Body of pancreas (tissue), 4 donors: Measurements from ENCODE around the gene OVOL1. TPM values are rescaled to one million over a fixed set of nuclear protein-coding genes. Genes with fewer than 3 reads are reported as not detected.

Experiments
- ATAC-seq: fragments of 150-250 bp; one replicate; pipeline ENCODE4 v1.9.1; 2016
- DNase-seq, 4 donors: peaks; one replicate each; pipeline ENCODE4 v3.0.0-alpha.2; 2019
- H3K27ac ChIP-seq, 4 donors: fragments of 200-600 bp; sonication (generic); 1 replicate in 3 of 4; 2 replicates in 1 of 4; pipeline versions ENCODE4 v1.5.1 to v1.6.1; 2016 to 2019; ENCODE audit warnings: mild to moderate bottlenecking in 1 of 4, mixed read lengths in 1 of 4, moderate library complexity in 1 of 4
- H3K27me3 ChIP-seq, 2 donors: fragments of 200-600 bp; sonication (generic); one replicate each; pipeline ENCODE4 v1.6.0; 2016; ENCODE audit warnings: mild to moderate bottlenecking in 1 of 2
- H3K36me3 ChIP-seq, 2 donors: fragments of 200-600 bp; sonication (generic); replicated peaks in 1 of 2; 2 replicates each; pipeline ENCODE4 v1.5.1; 2016; ENCODE audit warnings: low read depth in 2 of 2; ENCODE audit not compliant: insufficient read depth in 1 of 2
- H3K4me1 ChIP-seq: fragments of 200-600 bp; sonication (generic); one replicate; pipeline ENCODE4 v1.6.0; 2016
- H3K4me3 ChIP-seq, 2 donors: fragments of 200-600 bp; sonication (generic); 1 replicate in 1 of 2; 2 replicates in 1 of 2; pipeline ENCODE4 v1.5.1; 2016 to 2019
- H3K9me3 ChIP-seq, 3 donors: fragments of 200-600 bp; sonication (generic); 1 replicate in 2 of 3; 2 replicates in 1 of 3; pipeline ENCODE4 v1.5.1; 2016
- CTCF ChIP-seq, 7 experiments: fragments of 450-650 bp in 4 of 7; fragments of 200-600 bp in 3 of 7; sonication (generic) in 3 of 7; IDR thresholded peaks; one replicate each; pipeline ENCODE4 v1.5.1; 2016 to 2019; ENCODE audit warnings: antibody characterized with exemption in 7 of 7
- POLR2A ChIP-seq, 3 donors: fragments of 450-650 bp; IDR thresholded peaks; one replicate each; pipeline ENCODE4 v1.6.1; 2016; ENCODE audit warnings: antibody characterized with exemption in 3 of 3, mild to moderate bottlenecking in 2 of 3
- WGBS, 2 donors: methylation state at CpG; one replicate each; pipeline ENCODE4 v1.1.5; 2017; 5-methylcytosine and 5-hydroxymethylcytosine counted together
- intact Hi-C: fragments of 100-400 bp; cut with DNase I; formaldehyde crosslinking; loops from one replicate; pipeline ENCODE4 v1.15.1; 2023
- total RNA-seq, 2 donors: library from RNA; depleted of rRNA; stranded (reverse); fragments of >200 nt; gene quantifications; one replicate each; pipeline ENCODE4 v1.1.0, GENCODE V29; 2016

Gene OVOL1
- total RNA-seq, 2 donors from 2014 or later: 0.78 to 1.3 TPM

GRCh38 chr11:65773784-65774411, 13.0 kb upstream of the OVOL1 start:
- 35 to 45% methylated on average over 8 of the region's 8 CpGs for WGBS, 2 donors
- intact Hi-C loops: no loop called here
- no peak overlapping the region for H3K4me3 ChIP-seq
- peaks cover 55% of the 10 kb centered on the region for H3K4me1 ChIP-seq
- no peaks in the 10 kb centered on the region for H3K9me3 ChIP-seq
- no peaks in the 10 kb centered on the region for H3K36me3 ChIP-seq
- ATAC-seq: no peak
- no peaks in the 10 kb centered on the region for H3K27me3 ChIP-seq
- no peak for DNase-seq
- H3K27ac ChIP-seq: no peak overlapping the region
- TF ChIP-seq CTCF (IDR thresholded peaks at IDR 0.05): peak in 3 of 7 experiments; percentile 25 to 38 (median 34)
- no peak for TF ChIP-seq POLR2A (IDR thresholded peaks at IDR 0.05)

GRCh38 chr11:65774525-65775306, 12.1 kb upstream of the OVOL1 start:
- Histone ChIP-seq H3K4me3 (no peak overlapping the region), H3K27me3 (no peaks in the 10 kb centered on the region), H3K4me1 (peaks cover 64% of the 10 kb centered on the region), H3K27ac (peak overlapping the region in 1 of 4 donors; percentile 69), H3K36me3 (no peaks in the 10 kb centered on the region), H3K9me3 (no peaks in the 10 kb centered on the region)
- DNase-seq (peak in 1 of 4 donors; percentile 23), ATAC-seq (no peak)
- no peak for TF ChIP-seq POLR2A (IDR thresholded peaks at IDR 0.05)
- no peak for TF ChIP-seq CTCF (IDR thresholded peaks at IDR 0.05)
- intact Hi-C loops: loop anchor here (5.0 kb wide), 1 partner anchor 38 kb away; no protein-coding TSS in a partner anchor
- WGBS, 2 donors: 77 to 84% methylated on average over 9 of the region's 9 CpGs

DNA sequence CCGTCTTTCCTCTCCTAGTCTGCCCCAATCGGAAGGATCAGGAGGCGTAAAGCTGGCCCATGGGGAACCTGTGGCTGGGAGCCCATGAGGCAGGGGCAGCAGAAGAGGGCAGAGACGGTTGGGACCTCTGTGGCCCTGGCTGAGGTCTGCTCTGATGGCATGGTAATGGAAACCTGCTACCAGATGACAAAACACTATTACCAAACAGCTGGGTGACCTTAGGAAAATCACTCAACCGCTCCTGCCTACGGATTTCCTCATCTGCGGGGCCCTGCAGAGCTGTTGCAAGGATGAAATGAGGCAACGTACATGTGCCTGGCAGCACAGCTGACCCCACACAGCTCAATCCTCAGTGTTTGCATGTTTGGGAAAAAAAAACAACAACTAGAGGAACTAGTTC, 10.7 kb upstream of the OVOL1 start:
- Histone ChIP-seq H3K9me3 (no peaks in the 10 kb centered on the region), H3K4me3 (no peak overlapping the region), H3K36me3 (no peaks in the 10 kb centered on the region), H3K27ac (peak overlapping the region; percentile 52 to 80 (median 74)), H3K27me3 (no peaks in the 10 kb centered on the region), H3K4me1 (peaks cover 66% of the 10 kb centered on the region)
- peak in 3 of 4 donors; percentile 56 to 76 (median 60) for DNase-seq
- TF ChIP-seq CTCF (IDR thresholded peaks at IDR 0.05): no peak
- TF ChIP-seq POLR2A (IDR thresholded peaks at IDR 0.05): peak in 1 of 3 donors; percentile 35
- intact Hi-C loops: loop anchor here (5.0 kb wide), 1 partner anchor 36 kb away; no protein-coding TSS in a partner anchor
- WGBS, 2 donors: 46 to 67% methylated on average over 8 of the region's 8 CpGs
- no peak for ATAC-seq

- intact Hi-C loops: loop anchor here (5.0 kb wide), 1 partner anchor 36 kb away; no protein-coding TSS in a partner anchor
- H3K4me1 ChIP-seq: peaks cover 69% of the 10 kb centered on the region
- ATAC-seq: peak; percentile 12
Observed at GRCh38 chr11:65776710-65777141, 10.1 kb upstream of the OVOL1 start.

More at GRCh38 chr11:65776710-65777141, 10.1 kb upstream of the OVOL1 start:
- Histone ChIP-seq H3K4me3 (no peak overlapping the region), H3K27me3 (no peaks in the 10 kb centered on the region), H3K27ac (peak overlapping the region; percentile 52 to 80 (median 74)), H3K36me3 (no peaks in the 10 kb centered on the region), H3K9me3 (no peaks in the 10 kb centered on the region)
- WGBS, 2 donors: 44 to 53% methylated on average over 7 to 8 of the region's 8 CpGs
- TF ChIP-seq POLR2A (IDR thresholded peaks at IDR 0.05) (no peak), CTCF (IDR thresholded peaks at IDR 0.05) (no peak)
- peak; percentile 54 to 82 (median 72) for DNase-seq
